GM19328 (cell line): ENCODE results near the gene HOXA13.

Experiments
- ATAC-seq: cut with Tn5 transposase; IDR thresholded peaks from one replicate; pipeline ENCODE4 v1.9.1; 2021; ENCODE audit warnings: mild to moderate bottlenecking, moderate library complexity; ENCODE audit not compliant: unreplicated experiment

HOXA13 gene

GRCh38 chr7:27171637-27172314 is 28.1 kb downstream of the HOXA13 start:
- no peak for ATAC-seq

GRCh38 chr7:27171325-27171636 is 28.6 kb downstream of the HOXA13 start:
- no peak for ATAC-seq

GRCh38 chr7:27170426-27171324 is 29.2 kb downstream of the HOXA13 start:
- ATAC-seq: no peak

GRCh38 chr7:27169658-27170425 is 30.0 kb downstream of the HOXA13 start:
- no peak for ATAC-seq

GRCh38 chr7:27168265-27168947 is 31.5 kb downstream of the HOXA13 start:
- no peak for ATAC-seq

- ATAC-seq: no peak
Observed at GRCh38 chr7:27167916-27168264, 32.0 kb downstream of the HOXA13 start.

GRCh38 chr7:27166531-27167505 is 33.1 kb downstream of the HOXA13 start:
- ATAC-seq: no peak

- no peak for ATAC-seq
Observed at GRCh38 chr7:27165996-27166530, 33.8 kb downstream of the HOXA13 start.

- ATAC-seq: no peak
Observed at GRCh38 chr7:27165089-27165995, 34.5 kb downstream of the HOXA13 start, which contains the start of gene HOXA9. TSS of gene HOXA9 (minus strand) at chr7:27165537. CDS start at chr7:27165457, 80 bp downstream.

- ATAC-seq: no peak
Observed at GRCh38 chr7:27164367-27165088, 35.4 kb downstream of the HOXA13 start.

GRCh38 chr7:27164045-27164366 is 35.9 kb downstream of the HOXA13 start:
- ATAC-seq: no peak

- no peak for ATAC-seq
Observed at GRCh38 chr7:27163288-27164044, 36.4 kb downstream of the HOXA13 start.

GRCh38 chr7:27162561-27163287 is 37.2 kb downstream of the HOXA13 start:
- ATAC-seq: no peak

GRCh38 chr7:27161721-27162560 is 38.0 kb downstream of the HOXA13 start:
- ATAC-seq: no peak

- ATAC-seq: no peak
Observed at GRCh38 chr7:27161214-27161720, 38.6 kb downstream of the HOXA13 start.
